Measurements from ENCODE around the gene EYA4.

- TF ChIP-seq CTCF (IDR thresholded peaks at IDR 0.05) (no peak), ZNF512 (CRISPR knock-in tag; IDR thresholded peaks at IDR 0.05; ENCODE audit: borderline replicate concordance) (no peak), SP1 (CRISPR knock-in tag; conservative IDR thresholded peaks at IDR 0.05) (no peak), ZBTB43 (CRISPR knock-in tag; IDR thresholded peaks at IDR 0.05) (no peak), CREB1 (CRISPR knock-in tag; IDR thresholded peaks at IDR 0.05) (no peak), ETV6 (CRISPR knock-in tag; IDR thresholded peaks at IDR 0.05) (no peak), ESRRA (CRISPR knock-in tag; IDR thresholded peaks at IDR 0.05; ENCODE audit: borderline replicate concordance) (no peak), EMX1 (CRISPR knock-in tag; IDR thresholded peaks at IDR 0.05) (no peak), IRF2 (CRISPR knock-in tag; IDR thresholded peaks at IDR 0.05; ENCODE audit: borderline replicate concordance, low read depth) (no peak)
Measured at GRCh38 chr6:133241086-133241900, at the start of gene EYA4.
